ENCODE results near the gene LNX1. TPM values are rescaled to one million over a fixed set of nuclear protein-coding genes. Genes with fewer than 3 reads are reported as not detected.

Gene LNX1
- total and polyA plus RNA-seq, 2 of the 8 experiments (the other 6 are each of a cell fraction or from before 2014, with no cell fraction given): 2.7 to 3.8 TPM

- no peak for TF ChIP-seq CHD7 (IDR thresholded peaks at IDR 0.05; ENCODE audit: insufficient replicate concordance, low read length)
- no peak for TF ChIP-seq POLR2A (IDR thresholded peaks at IDR 0.05; ENCODE audit: control extremely low read depth in 1 of 2, low read depth in 2 of 2, low read length in 2 of 2)
- TF ChIP-seq CTBP2 (IDR thresholded peaks at IDR 0.05; ENCODE audit: borderline replicate concordance, insufficient read depth, insufficient read length, low read length): no peak
- no peak for TF ChIP-seq ZNF274 (IDR thresholded peaks at IDR 0.05; ENCODE audit: borderline replicate concordance, extremely low read depth, low read length)
- no peak for TF ChIP-seq SAP30 (IDR thresholded peaks at IDR 0.05; ENCODE audit: insufficient read depth, insufficient replicate concordance, low read length)
- TF ChIP-seq JUN (IDR thresholded peaks at IDR 0.05; ENCODE audit: low read depth, low read length): no peak
- no peak for TF ChIP-seq PHF8 (conservative IDR thresholded peaks at IDR 0.05; ENCODE audit: low read depth, low read length)
- no peak for TF ChIP-seq EGR1 (IDR thresholded peaks at IDR 0.05; ENCODE audit: borderline replicate concordance, low read depth, low read length)
- no peak for TF ChIP-seq BACH1 (IDR thresholded peaks at IDR 0.05; ENCODE audit: low read length)
- no peak for TF ChIP-seq GTF2F1 (IDR thresholded peaks at IDR 0.05; ENCODE audit: borderline replicate concordance, low read depth, low read length)
- TF ChIP-seq YY1 (IDR thresholded peaks at IDR 0.05; ENCODE audit: low read depth, low read length): no peak
- TF ChIP-seq NANOG (IDR thresholded peaks at IDR 0.05; ENCODE audit: insufficient read depth, low read depth, low read length, poor library complexity, severe bottlenecking): no peak
Measured at GRCh38 chr4:53616219-53616618, 24.9 kb upstream of the LNX1 start (continued).

Data from H1 (cell line).